Measurements from ENCODE around the gene C5AR1.

GRCh38 chr19:47264629-47265028 is 45.0 kb upstream of the C5AR1 start:
- TF ChIP-seq CTCF (IDR thresholded peaks at IDR 0.05; ENCODE audit: low read depth, low read length, poor library complexity, severe bottlenecking): no peak
- no peak for TF ChIP-seq EZH2phosphoT487 (IDR thresholded peaks at IDR 0.05; ENCODE audit: borderline replicate concordance, low read length)

Data from DOHH2 (cell line).